Stimulated activated CD4-positive, alpha-beta T cell treated with anti-CD3 and anti-CD28 coated beads, Interleukin-12 subunit alpha, Interleukin-12 subunit beta, amount 100 ng/mL, for 48 hours (primary cell): ENCODE data around the gene SMAD4.
"Not testable (repeated sequence)": the region's sequence is repeated elsewhere in the genome, so short reads cannot be mapped to it uniquely, and the experiment has no call there.

Experiments
- DNase-seq, 3 donors: peaks; one replicate each; pipeline ENCODE4 v3.0.0-alpha.2; 2020; ENCODE audit warnings: low read depth in 2 of 3, low spot score in 1 of 3

SMAD4 gene

GRCh38 chr18:51029694-51030536 is at the start of gene SMAD4:
Gene SMAD4, plus strand, starts transcription at chr18:51030213. Its CDS starts 16,834 bp downstream, at chr18:51047047.
- DNase-seq, result peak; percentile 95 to 98 (median 96)

DNA sequence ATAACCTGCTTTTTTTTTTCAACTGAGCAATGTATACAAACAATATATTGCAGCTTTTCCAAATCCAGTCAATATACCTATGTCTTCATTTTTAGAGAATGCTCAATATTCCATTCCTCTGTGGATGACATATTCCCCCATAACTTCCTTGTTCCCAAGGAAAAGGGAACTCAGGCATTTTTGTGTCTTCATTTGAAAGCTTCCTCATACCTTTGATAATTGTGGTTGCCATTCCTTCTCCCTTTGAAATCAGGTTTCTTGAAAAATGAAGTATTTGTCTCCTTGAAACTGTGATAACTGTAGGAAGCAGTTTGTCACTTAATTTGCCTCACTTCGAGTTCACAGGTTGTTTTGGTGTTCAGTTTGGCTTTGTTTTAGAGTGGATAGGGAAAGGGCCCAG is 48.6 kb upstream of the SMAD4 start:
- DNase-seq, result no peak

- no peak for DNase-seq
These were observed 47.8 kb upstream of the SMAD4 start for GRCh38 chr18:50982086-50982801.

DNA sequence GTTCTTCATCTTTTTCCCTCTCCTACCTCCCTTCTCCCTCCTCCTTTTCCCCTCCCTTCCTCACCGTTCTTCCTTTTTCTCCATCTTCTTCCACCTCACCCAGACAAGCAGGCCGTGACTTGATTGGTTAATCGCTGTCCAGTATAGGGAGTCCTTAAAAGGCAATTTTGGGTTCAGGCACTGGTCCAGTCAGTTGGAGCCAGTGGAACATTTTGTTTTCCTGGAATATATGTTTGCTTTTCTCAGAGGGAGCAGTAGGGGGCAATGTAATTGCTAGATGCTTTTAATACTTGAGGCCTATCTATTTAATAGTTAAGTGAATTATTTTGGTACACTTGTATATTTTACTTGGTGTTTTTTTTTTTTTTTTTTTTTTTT is 47.2 kb upstream of the SMAD4 start:
- DNase-seq, result no peak

DNA sequence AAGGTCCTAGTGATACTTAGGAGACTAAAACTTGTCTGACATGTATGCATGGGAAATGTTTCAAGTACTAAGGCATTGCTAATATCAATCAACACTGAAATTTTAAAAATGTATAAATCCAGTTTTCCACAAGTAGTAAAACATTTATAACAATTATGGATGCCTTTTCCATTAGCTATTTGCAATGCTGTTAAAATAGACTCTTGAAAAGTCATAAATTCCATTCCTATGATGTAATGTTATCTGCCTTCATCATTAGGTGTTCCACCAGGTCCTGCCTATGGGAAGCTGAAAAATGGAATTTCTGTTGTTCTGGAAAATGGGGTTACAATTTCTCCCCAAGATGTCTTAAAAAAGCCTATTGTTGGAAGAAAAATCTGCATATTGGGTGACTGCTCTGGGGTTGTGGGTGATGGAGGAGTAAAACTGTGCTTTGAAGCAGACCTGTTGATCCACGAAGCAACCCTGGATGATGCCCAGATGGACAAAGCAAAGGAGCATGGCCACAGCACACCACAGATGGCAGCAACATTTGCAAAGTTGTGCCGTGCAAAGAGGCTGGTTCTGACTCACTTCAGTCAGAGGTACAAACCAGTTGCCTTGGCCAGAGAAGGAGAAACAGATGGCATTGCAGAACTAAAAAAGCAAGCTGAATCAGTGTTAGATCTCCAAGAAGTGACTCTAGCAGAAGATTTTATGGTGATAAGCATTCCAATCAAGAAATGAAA is 43.5 kb upstream of the SMAD4 start:
- no peak for DNase-seq

- DNase-seq, result no peak
These were observed 42.8 kb upstream of the SMAD4 start for GRCh38 chr18:50987261-50987660.

DNA sequence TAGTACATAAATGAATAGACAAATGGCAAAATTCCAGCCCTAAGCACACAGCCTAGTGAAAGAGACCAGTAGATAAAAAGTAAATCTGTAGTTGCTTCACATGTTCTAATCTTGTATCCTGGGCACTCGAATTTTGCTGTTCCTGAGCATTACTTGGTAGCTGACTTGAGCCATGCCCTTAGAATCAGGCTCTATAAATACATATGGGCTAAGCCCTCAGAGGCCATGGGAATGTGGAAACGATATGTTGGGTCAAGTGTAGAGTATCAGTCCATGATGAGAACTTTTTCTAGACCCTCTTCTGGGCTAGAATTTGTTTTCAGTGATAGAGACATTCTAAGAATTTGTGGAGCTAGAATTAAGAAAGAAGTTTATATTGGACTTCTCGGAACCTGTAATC is 40.3 kb upstream of the SMAD4 start:
- DNase-seq, result no peak

- no peak for DNase-seq
These were observed 37.7 kb upstream of the SMAD4 start for GRCh38 chr18:50992351-50992762.

DNA sequence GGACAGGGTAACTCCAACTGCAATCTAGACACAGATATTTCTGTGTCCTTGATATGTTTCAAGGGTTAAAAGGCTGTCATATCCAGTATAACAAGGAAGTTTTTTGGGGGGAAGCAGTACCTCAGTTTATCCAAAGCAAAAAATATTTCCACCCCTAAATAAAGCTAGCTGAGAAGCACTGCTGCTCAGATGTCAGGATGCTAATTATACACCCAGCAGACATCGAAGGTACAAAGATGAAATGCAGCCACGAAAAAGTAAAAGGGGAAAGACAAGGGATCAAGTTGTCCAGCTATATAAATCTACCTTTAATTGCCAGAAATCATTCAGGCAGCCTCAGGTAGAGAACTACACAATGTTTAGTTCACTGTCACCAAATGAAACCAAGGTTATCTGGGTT is 36.0 kb upstream of the SMAD4 start:
- no peak for DNase-seq

DNA sequence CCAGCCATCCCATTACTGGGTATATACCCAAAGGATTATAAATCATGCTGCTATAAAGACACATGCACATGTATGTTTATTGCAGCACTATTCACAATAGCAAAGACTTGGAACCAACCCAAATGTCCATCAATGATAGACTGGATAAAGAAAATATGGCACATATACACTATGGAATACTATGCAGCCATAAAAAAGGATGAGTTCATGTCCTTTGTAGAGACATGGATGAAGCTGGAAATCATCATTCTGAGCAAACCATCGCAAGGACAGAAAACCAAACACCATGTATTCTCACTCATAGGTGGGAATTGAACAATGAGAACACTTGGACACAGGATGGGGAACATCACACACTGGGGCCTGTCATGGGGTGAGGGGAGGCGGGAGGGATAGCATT is 26.8 kb upstream of the SMAD4 start:
- DNase-seq, result not testable (repeated sequence)

- no peak for DNase-seq
These were observed 23.8 kb upstream of the SMAD4 start for GRCh38 chr18:51006061-51006818.

GRCh38 chr18:51006948-51007789 is 22.8 kb upstream of the SMAD4 start:
- no peak for DNase-seq

- DNase-seq, result no peak
These were observed 22.2 kb upstream of the SMAD4 start for GRCh38 chr18:51007790-51008139.

- DNase-seq, result no peak
These were observed 20.9 kb upstream of the SMAD4 start for GRCh38 chr18:51009072-51009471.

GRCh38 chr18:51010218-51010617 is 19.8 kb upstream of the SMAD4 start:
- DNase-seq, result no peak

DNA sequence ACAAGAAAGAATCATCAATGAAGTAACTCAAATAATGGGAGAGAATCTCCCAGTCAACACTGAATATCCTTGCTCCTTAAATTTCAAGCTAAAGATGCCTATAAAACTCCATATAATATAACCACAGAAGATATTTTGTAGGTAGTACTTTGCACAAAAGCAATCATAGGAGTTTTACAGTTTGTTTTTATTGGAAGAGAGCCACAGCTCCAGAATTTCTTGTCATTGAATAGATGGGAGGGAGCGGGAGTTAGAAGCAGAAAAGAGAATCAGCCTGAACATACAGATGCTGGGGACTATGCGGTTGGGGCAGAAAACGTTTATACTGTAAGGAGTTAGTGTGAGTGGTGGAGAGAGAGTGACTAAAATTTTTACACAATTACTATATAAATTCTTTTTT is 18.3 kb upstream of the SMAD4 start:
- no peak for DNase-seq

- no peak for DNase-seq
These were observed 17.6 kb upstream of the SMAD4 start for GRCh38 chr18:51012441-51012840.

DNA sequence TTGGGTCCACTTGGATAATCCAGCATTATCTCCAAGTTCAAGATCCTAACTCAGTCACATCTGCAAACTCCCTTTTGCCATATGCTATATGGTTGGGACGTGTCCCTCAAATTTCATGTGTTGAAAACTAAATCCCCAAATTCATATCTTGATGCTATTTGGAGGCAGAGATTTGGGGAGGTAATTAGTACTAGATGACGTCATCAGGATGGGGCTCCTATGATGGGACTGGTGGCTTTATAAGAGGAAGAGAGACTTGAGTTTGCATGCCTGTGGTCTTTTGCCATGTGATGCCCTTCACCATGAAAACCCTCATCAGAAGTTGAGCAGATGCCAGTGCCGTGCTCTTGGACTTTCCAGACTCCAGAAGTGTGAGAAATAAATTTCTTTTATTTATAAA is 16.8 kb upstream of the SMAD4 start:
- DNase-seq, result no peak

DNA sequence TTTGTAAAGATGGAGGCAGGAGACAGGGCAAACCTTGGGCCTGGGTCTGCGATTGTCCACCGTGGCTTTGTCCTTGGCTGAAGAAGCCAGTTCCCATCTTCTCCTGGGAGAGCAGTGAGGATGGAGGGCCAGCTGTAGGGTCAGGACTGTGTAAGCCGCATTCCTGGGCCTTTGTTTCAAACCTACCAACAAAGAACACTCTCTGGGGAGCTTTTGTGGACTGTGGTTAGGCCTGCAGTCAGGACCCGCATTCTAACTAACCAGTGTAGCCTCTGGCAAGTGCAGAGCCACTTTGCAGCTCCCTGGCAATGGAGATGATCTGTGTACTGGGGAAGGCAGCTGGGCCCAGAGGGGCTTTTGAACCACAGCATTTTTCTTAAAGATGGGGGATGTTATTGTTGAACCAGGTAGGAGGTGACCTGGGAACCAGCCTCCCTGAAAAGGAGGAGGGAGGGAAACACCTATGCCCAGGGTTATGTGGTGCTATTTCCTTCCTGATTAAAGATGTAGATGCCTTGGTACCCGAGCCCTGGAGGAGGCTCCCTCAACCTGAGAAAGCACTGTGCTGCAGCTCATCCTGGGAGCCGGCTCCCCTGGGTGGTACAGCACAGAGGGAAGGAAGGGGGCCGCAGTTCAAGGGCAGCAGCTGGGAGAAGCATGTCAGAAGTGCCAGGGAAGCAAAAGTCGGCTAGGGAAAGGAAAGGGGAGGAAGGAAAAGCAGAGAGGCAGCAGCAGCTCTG is 12.7 kb upstream of the SMAD4 start:
- no peak for DNase-seq

GRCh38 chr18:51020536-51020935 is 9.5 kb upstream of the SMAD4 start:
- DNase-seq, result no peak
